ENCODE results near the gene MAP3K14.

GRCh38 chr17:45366049-45366448, 49.2 kb upstream of the MAP3K14 start:
- no peak for TF ChIP-seq CTCF (IDR thresholded peaks at IDR 0.05)
- no peak for TF ChIP-seq POLR2A (IDR thresholded peaks at IDR 0.05)

Measured in esophagus squamous epithelium (tissue), 4 donors.